Mammary epithelial cell (primary cell): ENCODE measurements around the gene RPUSD1.

Experiments
- EZH2 ChIP-seq: IDR thresholded peaks from 2 replicates; pipeline ENCODE4 v1.6.1; 2012; ENCODE audit warnings: low read length, inconsistent platforms, borderline replicate concordance
- TF ChIP-seq, protein P1 (sequence below), 2 donors: IDR thresholded peaks in 1 of 2; conservative IDR thresholded peaks in 1 of 2; 2 replicates each; pipeline ENCODE4 v1.5.1; 2011 to 2012; ENCODE audit warnings: inconsistent platforms in 2 of 2, low read length in 2 of 2, mild to moderate bottlenecking in 2 of 2, control low read depth in 1 of 2, low read depth in 1 of 2; ENCODE audit not compliant: insufficient read depth in 1 of 2; ENCODE audit errors: extremely low read depth in 1 of 2

- TF ChIP-seq, protein P1, sequence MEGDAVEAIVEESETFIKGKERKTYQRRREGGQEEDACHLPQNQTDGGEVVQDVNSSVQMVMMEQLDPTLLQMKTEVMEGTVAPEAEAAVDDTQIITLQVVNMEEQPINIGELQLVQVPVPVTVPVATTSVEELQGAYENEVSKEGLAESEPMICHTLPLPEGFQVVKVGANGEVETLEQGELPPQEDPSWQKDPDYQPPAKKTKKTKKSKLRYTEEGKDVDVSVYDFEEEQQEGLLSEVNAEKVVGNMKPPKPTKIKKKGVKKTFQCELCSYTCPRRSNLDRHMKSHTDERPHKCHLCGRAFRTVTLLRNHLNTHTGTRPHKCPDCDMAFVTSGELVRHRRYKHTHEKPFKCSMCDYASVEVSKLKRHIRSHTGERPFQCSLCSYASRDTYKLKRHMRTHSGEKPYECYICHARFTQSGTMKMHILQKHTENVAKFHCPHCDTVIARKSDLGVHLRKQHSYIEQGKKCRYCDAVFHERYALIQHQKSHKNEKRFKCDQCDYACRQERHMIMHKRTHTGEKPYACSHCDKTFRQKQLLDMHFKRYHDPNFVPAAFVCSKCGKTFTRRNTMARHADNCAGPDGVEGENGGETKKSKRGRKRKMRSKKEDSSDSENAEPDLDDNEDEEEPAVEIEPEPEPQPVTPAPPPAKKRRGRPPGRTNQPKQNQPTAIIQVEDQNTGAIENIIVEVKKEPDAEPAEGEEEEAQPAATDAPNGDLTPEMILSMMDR (conservative IDR thresholded peaks at IDR 0.05 in 1 of 2, IDR thresholded peaks at IDR 0.05 in 1 of 2; ENCODE audit: extremely low read depth in 1 of 2, insufficient read depth in 1 of 2, low read depth in 1 of 2, low read length in 2 of 2): no peak
- TF ChIP-seq EZH2: no peak
These were observed 12.8 kb upstream of the RPUSD1 start for GRCh38 chr16:800834-801511.
